ENCODE results near the gene NRDC.

DNA sequence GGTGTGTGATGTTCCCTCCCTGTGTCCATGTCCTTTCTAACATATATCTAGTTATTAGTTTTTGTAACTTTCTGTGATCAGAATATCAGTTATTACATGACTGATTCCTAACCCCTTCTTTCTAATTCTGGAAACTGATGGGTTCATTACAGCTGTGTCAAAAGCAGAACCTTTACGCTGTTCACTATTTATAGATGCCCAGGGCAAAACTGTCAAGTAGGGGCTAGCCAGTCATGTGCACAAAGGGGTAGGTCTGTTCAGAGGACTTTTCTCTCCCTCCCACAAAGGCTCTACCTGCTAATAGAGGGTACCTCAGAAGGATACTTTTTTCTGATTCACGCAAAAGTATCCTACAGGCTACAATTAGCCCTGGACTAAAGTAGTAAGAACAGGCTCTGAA is 79.2 kb downstream of the NRDC start:
- TF ChIP-seq POLR2A (IDR thresholded peaks at IDR 0.05): no peak
- no peak for TF ChIP-seq CTCF (IDR thresholded peaks at IDR 0.05)
